Omental fat pad (tissue), 4 donors: ENCODE measurements around the gene SEPTIN6. TPM values are rescaled to one million over a fixed set of nuclear protein-coding genes. Genes with fewer than 3 reads are reported as not detected.

Source experiments
- ATAC-seq: fragments of 150-250 bp; one replicate; pipeline ENCODE4 v1.9.1; 2016; ENCODE audit warnings: mild to moderate bottlenecking, moderate library complexity; ENCODE audit not compliant: low FRiP score
- DNase-seq: peaks from one replicate; pipeline ENCODE4 v3.0.0-alpha.2; 2019; ENCODE audit warnings: low spot score
- CTCF ChIP-seq, 3 donors: fragments of 450-650 bp; IDR thresholded peaks; one replicate each; pipeline ENCODE4 v1.5.1; 2016 to 2017; ENCODE audit warnings: antibody characterized with exemption in 3 of 3, mild to moderate bottlenecking in 3 of 3, moderate library complexity in 2 of 3
- small RNA-seq: library from RNA; depleted of rRNA; stranded (forward); fragments of <200 nt; gene quantifications from one replicate; pipeline ENCODE3, GENCODE V24; 2016
- total RNA-seq, 4 donors: library from RNA; depleted of rRNA; stranded (reverse); fragments of >200 nt; gene quantifications; one replicate each; pipeline ENCODE4 v1.1.0, GENCODE V29; 2016

The SEPTIN6 gene
- total RNA-seq, 4 donors from 2014 or later: 13.9 to 19.2 (median 17.8) TPM

DNA sequence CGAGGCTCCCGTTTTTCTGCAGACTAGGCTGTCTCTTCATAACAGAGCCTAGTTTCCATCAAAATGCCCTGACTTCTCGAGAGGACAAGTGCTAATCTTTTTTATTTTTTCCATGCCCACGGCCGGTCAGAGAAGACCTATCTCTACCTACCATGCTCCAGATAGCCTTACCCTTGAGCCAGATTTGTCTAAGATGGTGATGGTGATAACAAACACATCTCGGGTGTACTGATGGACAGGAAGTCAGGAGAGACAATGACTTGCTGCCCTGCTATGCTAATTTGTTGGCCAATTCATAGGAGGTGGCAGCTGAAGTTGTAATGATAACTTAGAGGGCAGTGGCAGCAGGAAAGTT is 44.6 kb downstream of the SEPTIN6 start:
- no peak for TF ChIP-seq CTCF (IDR thresholded peaks at IDR 0.05)
- DNase-seq: no peak
- ATAC-seq: no peak

DNA sequence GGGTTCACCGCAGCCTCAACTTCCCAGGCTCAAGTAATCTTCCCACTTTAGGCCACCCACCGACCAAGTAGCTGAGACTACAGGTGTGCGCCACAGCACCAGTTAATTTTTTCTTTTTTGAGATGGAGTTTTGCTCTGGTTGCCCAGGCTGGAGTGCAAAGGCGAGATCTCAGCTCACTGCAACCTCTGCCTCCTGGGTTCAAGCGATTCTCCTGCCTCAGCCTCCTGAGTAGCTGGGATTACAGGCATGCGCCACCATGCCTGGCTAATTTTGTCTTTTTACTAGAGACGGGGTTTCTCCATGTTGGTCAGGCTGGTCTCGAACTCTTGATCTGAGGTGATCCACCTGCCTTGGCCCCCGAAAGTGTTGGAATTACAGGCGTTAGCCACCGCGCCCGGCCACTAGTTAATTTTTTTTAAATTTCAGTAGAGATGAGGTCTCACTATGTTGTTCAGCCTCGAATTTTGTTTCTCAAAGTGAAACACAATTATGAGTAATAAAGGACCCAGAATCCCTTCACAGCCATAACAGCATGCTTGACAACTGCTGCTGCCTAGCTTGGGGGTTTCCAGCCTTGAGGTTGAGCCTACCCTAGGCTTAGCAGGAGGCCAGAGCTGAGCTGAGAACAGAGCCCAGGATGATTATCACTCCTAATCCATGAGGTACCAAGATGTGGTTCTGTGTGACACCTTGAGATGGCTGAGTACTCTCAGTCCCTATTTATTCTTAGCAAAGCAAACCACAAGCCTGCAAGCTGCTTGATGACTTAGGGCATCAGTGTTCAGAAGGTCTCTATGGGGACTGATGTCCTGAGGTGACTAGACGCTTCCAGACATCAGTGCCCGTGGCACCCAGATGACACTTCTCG is 45.2 kb downstream of the SEPTIN6 start:
- no peak for ATAC-seq
- DNase-seq: no peak
- TF ChIP-seq CTCF (IDR thresholded peaks at IDR 0.05): no peak

DNA sequence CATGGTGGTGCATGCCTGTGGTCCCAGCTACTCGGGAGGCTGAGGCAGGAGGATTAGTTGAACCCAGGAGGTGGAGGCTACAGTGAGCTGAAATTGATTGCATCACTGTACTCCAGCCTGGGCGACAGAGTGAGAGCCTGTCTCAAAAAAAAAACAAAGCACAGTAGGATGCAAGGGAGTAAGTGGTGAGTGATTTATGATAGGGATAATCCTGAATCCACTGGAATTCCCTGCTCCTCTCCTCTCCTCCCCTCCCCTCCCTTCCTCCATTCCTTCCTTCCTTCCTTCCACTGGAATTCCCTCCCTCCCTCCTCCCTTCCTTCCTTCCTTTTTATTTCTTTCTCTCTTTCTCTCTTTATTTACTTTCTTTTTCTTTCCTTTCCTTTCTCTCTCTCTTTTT is 45.9 kb downstream of the SEPTIN6 start:
- no peak for DNase-seq
- no peak for TF ChIP-seq CTCF (IDR thresholded peaks at IDR 0.05)
- no peak for ATAC-seq

DNA sequence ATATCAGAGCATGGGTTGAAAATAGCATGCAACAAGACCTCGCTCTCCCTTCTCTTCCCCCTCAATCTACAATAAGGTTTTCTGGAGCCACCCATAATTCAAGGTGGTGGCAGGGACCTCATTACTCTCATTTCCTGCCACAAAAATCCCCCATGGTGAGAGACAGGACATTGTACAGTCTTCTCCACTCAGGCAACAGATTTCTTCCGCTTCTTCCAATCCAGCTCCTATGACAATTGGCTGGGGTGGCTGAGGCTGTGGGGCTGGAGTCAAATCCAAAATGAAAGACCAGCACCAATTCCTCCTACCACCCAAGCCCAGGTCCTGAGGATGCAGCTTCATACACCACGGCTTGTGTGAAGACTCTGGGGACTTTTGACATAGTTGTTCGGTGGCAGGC is 46.5 kb downstream of the SEPTIN6 start:
- no peak for DNase-seq
- no peak for TF ChIP-seq CTCF (IDR thresholded peaks at IDR 0.05)
- no peak for ATAC-seq

- TF ChIP-seq CTCF (IDR thresholded peaks at IDR 0.05): no peak
- no peak for ATAC-seq
- no peak for DNase-seq
These were observed 49.3 kb downstream of the SEPTIN6 start for GRCh38 chrX:119643696-119644095.

Small RNA genes lying within 50 kb of the gene (small RNA-seq; reads per million reads assigned to genes)
- gene MIR766: 1.9 reads per million, percentile 37 among the genes with 10 or more reads in this experiment

Other genes with a start within 250 kb of the SEPTIN6 start
- gene SLC25A5, start 224.7 kb downstream of the SEPTIN6 start, total RNA-seq: 100 to 1,000 TPM; 115 to 215 (median 194) TPM
- gene STEEP1, start 127.8 kb downstream of the SEPTIN6 start, total RNA-seq: 10 to 100 TPM; 24.0 to 32.0 (median 28.6) TPM
- 10 to 100 TPM; 30.3 to 44.0 (median 35.2) TPM for gene UBE2A, start 118.6 kb downstream of the SEPTIN6 start, total RNA-seq
- 10 to 100 TPM in 1 of 4 donors, 1 to 10 TPM in 3; 4.5 to 10.9 (median 8.0) TPM for gene NKRF, start 86.7 kb downstream of the SEPTIN6 start, total RNA-seq
- gene SOWAHD, start 65.4 kb upstream of the SEPTIN6 start, total RNA-seq: 1 to 10 TPM in 1 of 4 donors, under 1 TPM in 2, not detected in 1; 0.72 to 1.1 (median 0.79) TPM
- 1,000 to 10,000 TPM; 5,321 to 8,187 (median 6,468) TPM for gene RPL39, start 98.5 kb upstream of the SEPTIN6 start, total RNA-seq
- gene UPF3B, start 159.8 kb upstream of the SEPTIN6 start, total RNA-seq: 1 to 10 TPM; 3.4 to 4.4 (median 4.0) TPM
- gene RNF113A, start 178.6 kb upstream of the SEPTIN6 start, total RNA-seq: 10 to 100 TPM in 2 of 4 donors, 1 to 10 TPM in 2; 7.1 to 19.7 (median 10.5) TPM
- gene NDUFA1, start 178.7 kb upstream of the SEPTIN6 start, total RNA-seq: 10 to 100 TPM; 47.0 to 78.5 (median 56.8) TPM
- not detected for gene AKAP14, start 202.7 kb upstream of the SEPTIN6 start, total RNA-seq